ENCODE results near the gene MYO1G.

Gene MYO1G

DNA sequence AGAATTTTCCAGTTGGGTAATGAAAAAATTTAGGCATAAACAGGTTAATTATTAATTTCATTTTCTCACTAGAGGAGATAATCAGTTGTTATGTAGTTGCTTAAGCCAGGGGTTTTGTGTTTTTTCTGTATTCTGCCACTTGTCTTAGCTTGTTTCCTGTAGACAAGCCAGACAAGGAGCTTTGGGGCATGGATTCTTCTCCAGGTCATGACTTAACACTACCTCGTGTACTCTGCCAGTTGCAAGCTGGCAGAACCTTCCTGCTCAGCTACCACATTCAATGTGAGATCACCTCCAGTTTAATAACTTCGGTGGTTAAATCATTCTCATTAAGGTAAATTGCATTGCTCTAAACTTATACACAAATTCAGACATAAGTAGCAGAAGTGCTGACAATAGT, 23.0 kb upstream of the MYO1G start:
- Histone ChIP-seq H4K91ac (ENCODE audit: low read depth, low read length, poor library complexity) (no peak overlapping the region), H3K9ac (ENCODE audit: low read depth, low read length, poor library complexity) (no peak overlapping the region), H3K4me1 (ENCODE audit: control insufficient read depth in 2 of 2, insufficient read depth in 1 of 2, low read depth in 1 of 2, low read length in 2 of 2) (peaks cover 7 to 9% of the 10 kb centered on the region in 2 donors), H3K27me3 (ENCODE audit: control insufficient read depth in 3 of 3, insufficient read depth in 3 of 3, low read depth in 1 of 3, low read length in 3 of 3) (no peaks in the 10 kb centered on the region), H2AK5ac (ENCODE audit: low read depth, low read length) (no peak overlapping the region), H3K79me1 (ENCODE audit: low read depth, low read length) (peaks cover 13% of the 10 kb centered on the region), H2AFZ (ENCODE audit: low read length) (no peak overlapping the region), H3K9me3 (replicated peaks in 1 of 2; ENCODE audit: control insufficient read depth in 2 of 2, insufficient read depth in 1 of 2, low read depth in 1 of 2, low read length in 2 of 2) (no peaks in the 10 kb centered on the region), H3K4me2 (ENCODE audit: insufficient read depth, low read length, poor library complexity, severe bottlenecking) (no peak overlapping the region), H3K23ac (ENCODE audit: low read depth, low read length, poor library complexity) (no peak overlapping the region), H2BK5ac (ENCODE audit: low read length) (no peak overlapping the region), H3K27ac (replicated peaks; ENCODE audit: low read length) (no peak overlapping the region), H3K4me3 (ENCODE audit: low read length in 2 of 2) (no peak overlapping the region), H2BK12ac (ENCODE audit: low read length) (no peak overlapping the region), H3K14ac (ENCODE audit: low read length) (no peak overlapping the region), H2BK15ac (ENCODE audit: low read length) (no peak overlapping the region), H3K18ac (ENCODE audit: low read length) (no peak overlapping the region), H4K8ac (ENCODE audit: low read depth, low read length) (no peak overlapping the region), H2BK120ac (ENCODE audit: low read depth, low read length) (no peak overlapping the region), H3K36me3 (replicated peaks in 1 of 2; ENCODE audit: control insufficient read depth in 2 of 2, insufficient read depth in 2 of 2, low read length in 2 of 2) (peaks cover 4 to 18% of the 10 kb centered on the region in 2 donors), H3K4ac (ENCODE audit: low read length) (no peak overlapping the region)
- no CpG with 5 or more reads among the region's 2 CpGs for WGBS, 2 donors (ENCODE audit: extremely low coverage in 2 of 2, insufficient read length in 2 of 2, insufficient replicate concordance in 1 of 2)
- DNase-seq (ENCODE audit: low spot score), result no peak

DNA sequence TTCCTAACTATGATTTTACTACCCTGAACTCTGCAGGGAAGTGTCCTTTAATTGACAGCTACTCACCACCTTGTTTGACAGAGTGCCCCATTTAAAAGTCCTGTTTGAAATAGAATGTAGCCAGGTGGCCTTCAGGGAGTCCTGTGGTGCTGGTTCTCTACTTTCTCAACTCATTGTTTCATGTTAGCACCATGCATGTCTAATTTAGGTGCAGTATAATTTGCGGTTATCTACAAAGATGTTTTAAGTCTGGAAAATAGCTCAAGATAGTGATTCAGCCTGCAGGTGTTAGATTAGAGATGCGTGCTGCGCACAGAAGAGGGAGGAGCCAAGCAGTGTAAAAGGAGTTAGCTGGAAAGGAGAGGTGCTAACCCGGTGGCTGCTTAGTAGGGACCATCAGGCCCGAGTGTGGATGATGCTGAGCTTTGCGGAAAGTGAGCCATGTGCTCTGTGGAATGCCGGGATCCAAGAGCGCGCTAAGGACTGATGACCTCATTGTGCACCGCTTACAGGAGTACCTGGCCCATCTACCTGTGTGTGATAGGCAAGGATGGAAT, 22.4 kb upstream of the MYO1G start:
- Histone ChIP-seq H3K4me3 (ENCODE audit: low read length in 2 of 2) (peak overlapping the region; percentile 8 to 95), H3K9ac (ENCODE audit: low read depth, low read length, poor library complexity) (no peak overlapping the region), H2AFZ (ENCODE audit: low read length) (no peak overlapping the region), H2BK12ac (ENCODE audit: low read length) (no peak overlapping the region), H2AK5ac (ENCODE audit: low read depth, low read length) (no peak overlapping the region), H3K27ac (replicated peaks; ENCODE audit: low read length) (no peak overlapping the region), H3K9me3 (replicated peaks in 1 of 2; ENCODE audit: control insufficient read depth in 2 of 2, insufficient read depth in 1 of 2, low read depth in 1 of 2, low read length in 2 of 2) (no peaks in the 10 kb centered on the region), H2BK120ac (ENCODE audit: low read depth, low read length) (no peak overlapping the region), H3K23ac (ENCODE audit: low read depth, low read length, poor library complexity) (no peak overlapping the region), H2BK5ac (ENCODE audit: low read length) (no peak overlapping the region), H3K79me1 (ENCODE audit: low read depth, low read length) (peaks cover 13% of the 10 kb centered on the region), H3K4ac (ENCODE audit: low read length) (no peak overlapping the region), H3K27me3 (ENCODE audit: control insufficient read depth in 3 of 3, insufficient read depth in 3 of 3, low read depth in 1 of 3, low read length in 3 of 3) (no peaks in the 10 kb centered on the region), H2BK15ac (ENCODE audit: low read length) (no peak overlapping the region), H4K91ac (ENCODE audit: low read depth, low read length, poor library complexity) (no peak overlapping the region), H3K14ac (ENCODE audit: low read length) (no peak overlapping the region), H3K4me1 (ENCODE audit: control insufficient read depth in 2 of 2, insufficient read depth in 1 of 2, low read depth in 1 of 2, low read length in 2 of 2) (peaks cover 7 to 9% of the 10 kb centered on the region in 2 donors), H3K36me3 (replicated peaks in 1 of 2; ENCODE audit: control insufficient read depth in 2 of 2, insufficient read depth in 2 of 2, low read length in 2 of 2) (peaks cover 4 to 15% of the 10 kb centered on the region in 2 donors), H3K4me2 (ENCODE audit: insufficient read depth, low read length, poor library complexity, severe bottlenecking) (peak overlapping the region; percentile 53), H4K8ac (ENCODE audit: low read depth, low read length) (no peak overlapping the region), H3K18ac (ENCODE audit: low read length) (no peak overlapping the region)
- no peak for DNase-seq (ENCODE audit: low spot score)
- WGBS, 2 donors (ENCODE audit: extremely low coverage in 2 of 2, insufficient read length in 2 of 2, insufficient replicate concordance in 1 of 2), result no CpG with 5 or more reads among the region's 10 CpGs

DNA sequence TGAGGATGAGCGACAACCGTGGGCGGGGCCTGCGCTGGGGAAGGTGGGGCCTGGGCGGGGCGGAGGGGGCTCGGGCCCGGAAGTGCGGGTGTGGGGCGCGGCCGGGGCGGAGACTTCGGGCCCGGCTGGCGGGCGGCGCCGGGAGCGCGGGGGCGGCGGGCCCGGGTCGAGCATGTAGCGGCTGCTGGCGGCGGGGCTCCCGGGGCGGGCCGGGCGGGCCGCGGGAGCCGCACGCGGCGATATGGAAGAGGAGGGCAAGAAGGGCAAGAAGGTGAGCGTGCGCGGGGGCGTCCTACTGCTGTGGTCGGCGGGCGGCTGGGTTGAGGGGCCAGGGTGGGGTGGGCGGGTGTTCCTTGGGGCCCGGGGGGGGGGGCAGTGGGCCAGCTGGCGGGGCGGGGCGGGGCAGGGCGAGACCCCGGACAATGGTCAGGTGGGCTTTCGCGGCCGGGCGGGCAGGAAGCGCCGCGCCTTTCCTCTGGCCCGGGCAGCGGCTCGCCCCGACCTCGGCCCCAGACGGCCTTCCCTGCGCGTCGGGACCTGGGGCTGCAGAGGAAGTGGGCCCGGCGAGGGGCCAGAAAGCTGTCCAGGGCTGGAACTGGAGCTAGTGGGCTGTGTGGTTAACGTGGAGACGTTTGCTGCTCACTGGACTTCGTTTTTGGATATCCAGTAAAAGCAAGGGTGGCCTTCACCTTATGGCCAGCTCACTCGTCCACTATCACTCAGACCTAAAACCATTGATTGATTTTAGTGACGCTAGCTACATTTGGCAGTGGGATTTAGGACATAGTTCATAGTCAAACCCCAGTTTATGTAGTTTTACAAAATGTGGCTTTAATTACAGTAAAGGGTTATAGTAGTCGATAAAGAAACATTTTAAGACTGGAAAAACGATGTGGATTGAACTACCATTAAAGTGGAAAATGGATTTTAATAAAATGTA, 21.5 kb upstream of the MYO1G start, which contains the start of gene CCM2:
Gene CCM2, plus strand, starts transcription at position 109 of the 940 bp plus-strand sequence. Its CDS starts 133 bp downstream, at position 242.
- Histone ChIP-seq H3K14ac (ENCODE audit: low read length) (peak within 1 kb of the TSS; percentile 63), H3K36me3 (replicated peaks in 1 of 2; ENCODE audit: control insufficient read depth in 2 of 2, insufficient read depth in 2 of 2, low read length in 2 of 2) (peaks cover 4 to 10% of the 10 kb centered on the region in 2 donors), H2AK5ac (ENCODE audit: low read depth, low read length) (no peak within 1 kb of the TSS), H3K23ac (ENCODE audit: low read depth, low read length, poor library complexity) (peak within 1 kb of the TSS; percentile 83), H3K27me3 (ENCODE audit: control insufficient read depth in 3 of 3, insufficient read depth in 3 of 3, low read depth in 1 of 3, low read length in 3 of 3) (no peaks in the 10 kb centered on the region), H2BK5ac (ENCODE audit: low read length) (no peak within 1 kb of the TSS), H3K4me2 (ENCODE audit: insufficient read depth, low read length, poor library complexity, severe bottlenecking) (peak within 1 kb of the TSS; percentile 83), H3K4me3 (ENCODE audit: low read length in 2 of 2) (peak within 1 kb of the TSS; percentile 95 to 97), H3K4me1 (ENCODE audit: control insufficient read depth in 2 of 2, insufficient read depth in 1 of 2, low read depth in 1 of 2, low read length in 2 of 2) (peaks cover 7 to 9% of the 10 kb centered on the region in 2 donors), H3K27ac (replicated peaks; ENCODE audit: low read length) (peak within 1 kb of the TSS; percentile 98), H3K9me3 (replicated peaks in 1 of 2; ENCODE audit: control insufficient read depth in 2 of 2, insufficient read depth in 1 of 2, low read depth in 1 of 2, low read length in 2 of 2) (no peaks in the 10 kb centered on the region), H2BK15ac (ENCODE audit: low read length) (peak within 1 kb of the TSS; percentile 4), H2BK120ac (ENCODE audit: low read depth, low read length) (no peak within 1 kb of the TSS), H3K4ac (ENCODE audit: low read length) (no peak within 1 kb of the TSS), H3K18ac (ENCODE audit: low read length) (peak within 1 kb of the TSS; percentile 89), H4K91ac (ENCODE audit: low read depth, low read length, poor library complexity) (no peak within 1 kb of the TSS), H3K9ac (ENCODE audit: low read depth, low read length, poor library complexity) (peak within 1 kb of the TSS; percentile 93), H3K79me1 (ENCODE audit: low read depth, low read length) (peaks cover 10% of the 10 kb centered on the region), H2AFZ (ENCODE audit: low read length) (peak within 1 kb of the TSS; percentile 90), H2BK12ac (ENCODE audit: low read length) (no peak within 1 kb of the TSS), H4K8ac (ENCODE audit: low read depth, low read length) (no peak within 1 kb of the TSS)
- DNase-seq (ENCODE audit: low spot score), result no peak
- WGBS, 2 donors (ENCODE audit: extremely low coverage in 2 of 2, insufficient read length in 2 of 2, insufficient replicate concordance in 1 of 2), result no CpG with 5 or more reads among the region's 77 CpGs

Data from neuronal stem cell (in vitro differentiated cells).